HCT116 (cell line): ENCODE measurements around the gene MTG2. TPM values are rescaled to one million over a fixed set of nuclear protein-coding genes. Genes with fewer than 3 reads are reported as not detected.

ENCODE experiments used
- ATAC-seq: fragments of 200-7000 bp; cut with Tn5 transposase; 2 replicates; pipeline ENCODE4 v1.9.1; 2020; ENCODE audit warnings: mild to moderate bottlenecking, moderate library complexity
- BruUV-seq: library from RNA; stranded (reverse); fragments of 400-500 nt; replicated peaks from 2 replicates; lab custom pipeline; 2021; lab: Mats Ljungman, UMichigan
- CTCF ChIA-PET: fragments of 300-600 bp; sonication (Branson Sonifier 250); formaldehyde crosslinking; loops from one replicate; lab custom pipeline; 2021; ENCODE audit warnings: antibody characterized with exemption; lab: Charles Lee
- POLR2A ChIA-PET: fragments of 300-600, 350-600 bp; sonication (Branson Sonifier 250); formaldehyde crosslinking; loops from one replicate; lab custom pipeline; 2021; ENCODE audit warnings: antibody characterized with exemption; lab: Charles Lee
- RAD21 ChIA-PET, 2 experiments: fragments of 300-600 bp; sonication (Branson Sonifier 250); formaldehyde crosslinking; loops; one replicate each; lab custom pipeline; 2023; ENCODE audit warnings: low total read pairs in 2 of 2; ENCODE audit not compliant: uncharacterized antibody in 2 of 2, unreplicated experiment in 2 of 2, low non-redundant PET in 1 of 2; lab: Charles Lee
- DNase-seq: peaks from one replicate; pipeline ENCODE4 v3.0.0-alpha.2; 2010; ENCODE audit warnings: low read depth, low spot score
- H2AFZ ChIP-seq: fragments of 200-600 bp; shearing (Covaris generic), sonication (generic); 2 replicates; pipeline ENCODE4 v1.6.1; 2017; ENCODE audit warnings: low read depth, mixed run types, mixed read lengths, antibody characterized with exemption, low read length; ENCODE audit not compliant: poor library complexity, severe bottlenecking
- H3K27ac ChIP-seq: 2 replicates; pipeline ENCODE4 v1.5.1; 2012; ENCODE audit warnings: low read depth, low read length
- H3K27me3 ChIP-seq: fragments of 200-600 bp; sonication (generic); 2 replicates; pipeline ENCODE4 v1.6.1; 2016; ENCODE audit warnings: mixed run types, low read length, mixed read lengths; ENCODE audit not compliant: insufficient read depth
- H3K36me3 ChIP-seq, 2 experiments: fragments of 200-500 bp in 1 of 2; fragments of 200-600 bp in 1 of 2; sonication (Bioruptor generic) in 1 of 2; sonication (generic) in 1 of 2; 2 replicates each; pipeline versions ENCODE4 v1.5.1 to v1.6.1; 2014 to 2016; ENCODE audit warnings: low read length in 2 of 2, inconsistent platforms in 1 of 2, mixed read lengths in 1 of 2, mixed run types in 1 of 2; ENCODE audit not compliant: insufficient read depth in 2 of 2, control insufficient read depth in 1 of 2
- H3K4me1 ChIP-seq, 2 experiments: fragments of 200-600 bp in 1 of 2; sonication (generic) in 1 of 2; 2 replicates each; pipeline versions ENCODE4 v1.5.1 to v1.6.1; 2012 to 2017; ENCODE audit warnings: low read length in 2 of 2, inconsistent platforms in 1 of 2, mild to moderate bottlenecking in 1 of 2, mixed read lengths in 1 of 2, mixed run types in 1 of 2, moderate library complexity in 1 of 2; ENCODE audit not compliant: insufficient read depth in 2 of 2, control insufficient read depth in 1 of 2
- H3K4me2 ChIP-seq: fragments of 200-600 bp; sonication (generic); 2 replicates; pipeline ENCODE4 v1.6.1; 2017; ENCODE audit warnings: mixed run types, low read length, mixed read lengths
- H3K4me3 ChIP-seq, 2 experiments: fragments of 200-600 bp in 1 of 2; sonication (generic) in 1 of 2; replicated peaks in 1 of 2; 2 replicates each; pipeline ENCODE4 v1.5.1; 2011 to 2016; ENCODE audit warnings: low read length in 2 of 2, control low read depth in 1 of 2, low read depth in 1 of 2, mild to moderate bottlenecking in 1 of 2, mixed read lengths in 1 of 2, mixed run types in 1 of 2
- H3K79me2 ChIP-seq: fragments of 200-600 bp; sonication (generic); 2 replicates; pipeline ENCODE4 v1.6.1; 2017; ENCODE audit warnings: mild to moderate bottlenecking, mixed run types, low read length, moderate library complexity, mixed read lengths; ENCODE audit not compliant: insufficient read depth
- H3K9ac ChIP-seq: fragments of 200-600 bp; sonication (generic); 2 replicates; pipeline ENCODE4 v1.6.1; 2016; ENCODE audit warnings: low read length, mixed read lengths
- H3K9me2 ChIP-seq: fragments of 200-600 bp; sonication (generic), shearing (Covaris generic); 2 replicates; pipeline ENCODE4 v1.6.1; 2017; ENCODE audit warnings: mixed run types, mild to moderate bottlenecking, moderate library complexity; ENCODE audit not compliant: insufficient read depth
- H3K9me3 ChIP-seq, 2 experiments: fragments of 200-500 bp in 1 of 2; fragments of 200-600 bp in 1 of 2; sonication (Bioruptor generic) in 1 of 2; sonication (generic) in 1 of 2; 2 replicates each; pipeline ENCODE4 v1.6.1; 2014 to 2017; ENCODE audit warnings: low read length in 2 of 2, mixed read lengths in 2 of 2, inconsistent platforms in 1 of 2, low read depth in 1 of 2, mild to moderate bottlenecking in 1 of 2, mixed run types in 1 of 2, moderate library complexity in 1 of 2; ENCODE audit not compliant: control insufficient read depth in 1 of 2, insufficient read depth in 1 of 2
- H4K20me1 ChIP-seq: fragments of 200-600 bp; sonication (generic), shearing (Covaris generic); 2 replicates; pipeline ENCODE4 v1.6.1; 2017; ENCODE audit warnings: mixed run types, mild to moderate bottlenecking, moderate library complexity; ENCODE audit not compliant: insufficient read depth
- CBX3 ChIP-seq: IDR thresholded peaks from 2 replicates; pipeline ENCODE4 v1.6.1; 2012; ENCODE audit warnings: low read depth
- CEBPB ChIP-seq: IDR thresholded peaks from 2 replicates; pipeline ENCODE4 v1.6.1; 2012; ENCODE audit warnings: low read depth
- EZH2 ChIP-seq: fragments of 200-600 bp; sonication (generic); IDR thresholded peaks from 2 replicates; pipeline ENCODE4 v1.6.1; 2017; ENCODE audit warnings: antibody characterized with exemption, mixed run types
- EZH2phosphoT487 ChIP-seq: fragments of 200-600 bp; IDR thresholded peaks from 2 replicates; pipeline ENCODE4 v1.6.1; 2018; ENCODE audit warnings: antibody characterized with exemption, borderline replicate concordance
- FOSL1 ChIP-seq: IDR thresholded peaks from 2 replicates; pipeline ENCODE4 v1.6.1; 2012; ENCODE audit warnings: low read depth
- POLR2AphosphoS5 ChIP-seq: IDR thresholded peaks from 2 replicates; pipeline ENCODE4 v1.6.1; 2011; ENCODE audit warnings: mild to moderate bottlenecking, low read depth, low read length, moderate library complexity
- RAD21 ChIP-seq: IDR thresholded peaks from 2 replicates; pipeline ENCODE4 v1.6.1; 2012; ENCODE audit warnings: low read depth, mild to moderate bottlenecking
- TCF7L2 ChIP-seq: IDR thresholded peaks from 2 replicates; pipeline ENCODE4 v1.7.0; 2011; ENCODE audit warnings: borderline replicate concordance, inconsistent platforms; ENCODE audit not compliant: insufficient read depth, insufficient read length; ENCODE audit errors: extremely low read depth
- YY1 ChIP-seq: IDR thresholded peaks from 2 replicates; pipeline ENCODE4 v1.6.1; 2011; ENCODE audit warnings: low read length, low read depth, moderate library complexity, mild to moderate bottlenecking; ENCODE audit not compliant: insufficient replicate concordance; ENCODE audit errors: extremely low read depth
- ZFX ChIP-seq: fragments of 450-650 bp; IDR thresholded peaks from 2 replicates; pipeline ENCODE4 v1.6.1; 2017
- intact Hi-C: fragments of 100-400 bp; cut with micrococcal nuclease; formaldehyde crosslinking; loops from 2 replicates; pipeline ENCODE4 v1.10.0; 2022
- total RNA-seq: library from RNA; stranded (reverse); gene quantifications from one replicate; pipeline ENCODE4 v1.2.1, GENCODE V29; 2021; ENCODE audit not compliant: unreplicated experiment

Gene MTG2
- total RNA-seq, 1 experiment from 2014 or later, result 43.3 TPM

GRCh38 chr20:62163986-62164762, 18.7 kb upstream of the MTG2 start:
- Histone ChIP-seq H3K4me3 (no peak overlapping the region), H3K9ac (no peak overlapping the region), H4K20me1 (peaks cover 3% of the 10 kb centered on the region; the same call in 1 of the 2 replicates), H3K36me3 (peaks cover 19 to 29% of the 10 kb centered on the region in 2 experiments; a peak in 3 of 4 replicates), H3K9me3 (no peaks in the 10 kb centered on the region), H2AFZ (no peak overlapping the region), H3K9me2 (no peaks in the 10 kb centered on the region), H3K4me2 (no peak overlapping the region), H3K27ac (no peak overlapping the region), H3K79me2 (peaks cover 19% of the 10 kb centered on the region; the same call in 1 of the 2 replicates), H3K27me3 (no peaks in the 10 kb centered on the region), H3K4me1 (peaks cover 26 to 29% of the 10 kb centered on the region in 2 experiments)
- RAD21 ChIA-PET, result no interaction called here
- ATAC-seq (no peak), DNase-seq (no peak)
- POLR2A ChIA-PET, result no interaction called here
- TF ChIP-seq TCF7L2 (no peak), FOSL1 (no peak), CBX3 (no peak), EZH2 (no peak), RAD21 (no peak), YY1 (no peak), ZFX (no peak), EZH2phosphoT487 (no peak), CEBPB (no peak), POLR2AphosphoS5 (no peak)
- intact Hi-C loops, result no loop called here
- BruUV-seq, result no TSS peak
- CTCF ChIA-PET, result no interaction called here
